Endothelial cell of umbilical vein (primary cell): Measurements from ENCODE around the gene ASL. TPM values are rescaled to one million over a fixed set of nuclear protein-coding genes. Genes with fewer than 3 reads are reported as not detected.

Source experiments
- BruUV-seq: library from RNA; stranded (reverse); fragments of 400-500 nt; replicated peaks from 2 replicates; lab custom pipeline; 2021; lab: Mats Ljungman, UMichigan
- CTCF ChIA-PET: fragments of 300-600, 350-600 bp; sonication (Branson Sonifier 250); formaldehyde crosslinking; loops from one replicate; lab custom pipeline; 2021; ENCODE audit warnings: antibody characterized with exemption, inconsistent platforms; lab: Charles Lee
- POLR2A ChIA-PET: fragments of 300-600, 350-600 bp; sonication (Branson Sonifier 250); formaldehyde crosslinking; loops from one replicate; lab custom pipeline; 2021; ENCODE audit warnings: antibody characterized with exemption, inconsistent platforms; lab: Charles Lee
- DNase-seq: peaks from one replicate; pipeline ENCODE4 v3.0.0-alpha.2; 2011; ENCODE audit warnings: low read depth, low spot score
- FAIRE-seq: peaks from 2 replicates; lab custom pipeline; 2011; peaks lifted over from hg19 to GRCh38; lab: Jason Lieb, UNC
- H2AFZ ChIP-seq: 2 replicates; pipeline ENCODE4 v1.6.0; 2012; ENCODE audit warnings: low read depth, low read length, control low read depth, inconsistent platforms
- H3K27ac ChIP-seq: 2 replicates; pipeline ENCODE4 v1.5.1; 2011; ENCODE audit warnings: low read depth, mild to moderate bottlenecking, control low read depth, low read length, moderate library complexity; ENCODE audit not compliant: insufficient read depth
- H3K27me3 ChIP-seq, 2 experiments: 2 replicates each; pipeline versions ENCODE4 v1.6.0 to v1.6.1; 2011; ENCODE audit warnings: low read length in 2 of 2, mixed read lengths in 1 of 2; ENCODE audit not compliant: control insufficient read depth in 2 of 2, insufficient read depth in 2 of 2
- H3K36me3 ChIP-seq, 2 experiments: 2 replicates in 1 of 2; 3 replicates in 1 of 2; pipeline ENCODE4 v1.5.1; 2011; ENCODE audit warnings: low read length in 2 of 2, mild to moderate bottlenecking in 1 of 2, moderate library complexity in 1 of 2; ENCODE audit not compliant: control insufficient read depth in 2 of 2, insufficient read depth in 2 of 2; ENCODE audit errors: extremely low read depth in 1 of 2
- H3K4me1 ChIP-seq: 3 replicates; pipeline ENCODE4 v1.5.1; 2011; ENCODE audit warnings: mild to moderate bottlenecking, low read length; ENCODE audit not compliant: control insufficient read depth, insufficient read depth; ENCODE audit errors: extremely low read depth
- H3K4me2 ChIP-seq: 2 replicates; pipeline ENCODE4 v1.6.1; 2011; ENCODE audit warnings: low read length, control low read depth, mixed read lengths; ENCODE audit not compliant: insufficient read depth
- H3K4me3 ChIP-seq, 3 experiments: fragments of 200-600 bp in 1 of 3; sonication (generic), shearing (Covaris generic) in 1 of 3; replicated peaks in 1 of 3; 2 replicates each; pipeline ENCODE4 v1.5.1; 2011 to 2016; ENCODE audit warnings: control low read depth in 3 of 3, low read length in 3 of 3, mild to moderate bottlenecking in 2 of 3, inconsistent platforms in 1 of 3, low read depth in 1 of 3, moderate library complexity in 1 of 3; ENCODE audit not compliant: insufficient read depth in 1 of 3
- H3K79me2 ChIP-seq: 2 replicates; pipeline ENCODE4 v1.6.0; 2012; ENCODE audit warnings: low read length, inconsistent platforms; ENCODE audit not compliant: control insufficient read depth, insufficient read depth
- H3K9ac ChIP-seq: replicated peaks from 2 replicates; pipeline ENCODE3; 2011; ENCODE audit warnings: low read length, control low read depth; ENCODE audit not compliant: insufficient read depth; ENCODE audit errors: extremely low read depth
- H3K9me1 ChIP-seq: replicated peaks from 3 replicates; pipeline ENCODE4 v1.6.0; 2011; ENCODE audit warnings: mild to moderate bottlenecking, low read length; ENCODE audit not compliant: control insufficient read depth, insufficient read depth; ENCODE audit errors: extremely low read depth
- H3K9me3 ChIP-seq: replicated peaks from 2 replicates; pipeline ENCODE4 v1.5.1; 2012; ENCODE audit warnings: low read length, inconsistent platforms; ENCODE audit not compliant: control insufficient read depth, insufficient read depth
- H4K20me1 ChIP-seq: replicated peaks from 2 replicates; pipeline ENCODE3; 2011; ENCODE audit warnings: mild to moderate bottlenecking, low read length; ENCODE audit not compliant: control insufficient read depth, insufficient read depth; ENCODE audit errors: extremely low read depth
- EZH2 ChIP-seq: IDR thresholded peaks from 2 replicates; pipeline ENCODE4 v1.6.1; 2012; ENCODE audit warnings: borderline replicate concordance, low read depth, mild to moderate bottlenecking, moderate library complexity, low read length, inconsistent platforms; ENCODE audit not compliant: severe bottlenecking
- FOS ChIP-seq: IDR thresholded peaks from 2 replicates; pipeline ENCODE4 v1.6.1; 2011; ENCODE audit warnings: mild to moderate bottlenecking, low read length, moderate library complexity, borderline replicate concordance; ENCODE audit not compliant: insufficient read depth
- GATA2 ChIP-seq: IDR thresholded peaks from 2 replicates; pipeline ENCODE4 v1.7.0; 2011; ENCODE audit warnings: low read depth, mild to moderate bottlenecking, moderate library complexity, mixed read lengths, low read length; ENCODE audit not compliant: insufficient read length, insufficient read depth
- JUN ChIP-seq: IDR thresholded peaks from 2 replicates; pipeline ENCODE4 v1.6.1; 2011; ENCODE audit warnings: borderline replicate concordance, low read depth; ENCODE audit not compliant: insufficient read length, insufficient read depth
- MYC ChIP-seq: IDR thresholded peaks from one replicate; pipeline ENCODE4 v1.6.1; 2011; ENCODE audit warnings: mild to moderate bottlenecking, low read depth, low read length
- POLR2A ChIP-seq: IDR thresholded peaks from 2 replicates; pipeline ENCODE4 v1.6.1; 2012; ENCODE audit warnings: low read depth, mild to moderate bottlenecking, control low read depth, low read length
- POLR2AphosphoS5 ChIP-seq: IDR thresholded peaks from 2 replicates; pipeline ENCODE4 v1.6.1; 2012; ENCODE audit warnings: low read depth, mild to moderate bottlenecking, control low read depth, low read length, moderate library complexity; ENCODE audit not compliant: insufficient read depth
- dilution Hi-C: fragments of 300-500 bp; cut with MboI; formaldehyde crosslinking; loops from one replicate; pipeline ENCODE4 v1.15.0; 2019; ENCODE audit warnings: low sequenced_read_pairs; ENCODE audit not compliant: extremely low pct_ligation_motif_present
- intact Hi-C: fragments of 100-400 bp; cut with micrococcal nuclease; formaldehyde crosslinking; loops from one replicate; pipeline ENCODE4 v1.10.0; 2022
- polyA plus RNA-seq, 4 experiments: library from polyadenylated mRNA; depleted of rRNA in 3 of 4; stranded (reverse) in 3 of 4; unstranded in 1 of 4; fragments of >200 nt; gene quantifications; 2 replicates each; pipeline versions ENCODE4 v1.2.1 to v1.2.3, GENCODE V29; 2011 to 2012; ENCODE audit warnings: missing spikeins in 1 of 4
- total RNA-seq: library from RNA; stranded (reverse); gene quantifications from 2 replicates; pipeline ENCODE4 v1.2.3, GENCODE V29; 2021
- TF ChIP-seq, protein P1 (sequence below): IDR thresholded peaks from 2 replicates; pipeline ENCODE4 v1.6.1; 2011; ENCODE audit not compliant: insufficient read depth, insufficient read length
- TF ChIP-seq, protein P2 (sequence below), 2 donors: IDR thresholded peaks; 1 replicate in 1 of 2; 2 replicates in 1 of 2; pipeline ENCODE4 v1.5.1; 2011; ENCODE audit warnings: low read length in 2 of 2, mild to moderate bottlenecking in 2 of 2, moderate library complexity in 2 of 2, control low read depth in 1 of 2, inconsistent platforms in 1 of 2, low read depth in 1 of 2; ENCODE audit not compliant: insufficient read depth in 1 of 2; ENCODE audit errors: extremely low read depth in 1 of 2

Gene ASL
- total and polyA plus RNA-seq, 2 donors (not counting 3 experiments of a cell fraction or from before 2014, with no cell fraction given), result 50.5 to 57.8 TPM

DNA sequence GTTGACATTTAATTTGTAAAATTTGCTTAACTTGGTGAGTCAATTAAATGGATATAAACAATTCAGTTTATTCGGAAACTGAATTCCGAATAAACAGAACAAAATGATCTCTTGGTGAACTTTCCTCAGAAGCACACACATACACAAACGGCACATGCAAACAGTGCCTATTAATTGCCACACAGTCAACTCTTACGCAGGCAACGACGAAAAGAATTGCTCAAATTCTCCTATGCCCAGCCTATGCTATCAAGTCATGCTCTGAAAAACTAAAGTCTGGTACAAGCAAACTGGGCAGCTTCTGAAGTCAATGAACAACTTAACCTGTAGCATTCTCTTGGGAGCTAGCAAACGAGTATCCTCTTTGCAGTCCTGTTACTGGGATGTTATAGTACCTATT, 38.8 kb upstream of the ASL start:
- TF ChIP-seq MYC (no peak), POLR2AphosphoS5 (no peak), JUN (no peak)
- TF ChIP-seq, protein P1, sequence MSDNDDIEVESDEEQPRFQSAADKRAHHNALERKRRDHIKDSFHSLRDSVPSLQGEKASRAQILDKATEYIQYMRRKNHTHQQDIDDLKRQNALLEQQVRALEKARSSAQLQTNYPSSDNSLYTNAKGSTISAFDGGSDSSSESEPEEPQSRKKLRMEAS, result no peak
- DNase-seq, result no peak
- Histone ChIP-seq H3K4me2 (no peak overlapping the region), H4K20me1 (no peaks in the 10 kb centered on the region), H3K36me3 (no peaks in the 10 kb centered on the region), H3K9me3 (no peaks in the 10 kb centered on the region), H3K4me3 (no peak overlapping the region), H3K79me2 (no peaks in the 10 kb centered on the region), H2AFZ (no peak overlapping the region), H3K9me1 (no peaks in the 10 kb centered on the region), H3K27me3 (no peaks in the 10 kb centered on the region), H3K9ac (no peak overlapping the region), H3K27ac (no peak overlapping the region), H3K4me1 (no peaks in the 10 kb centered on the region)
- intact Hi-C loops (no loop called here), dilution Hi-C loops (no loop called here)
- FAIRE-seq, result no peak
- POLR2A ChIA-PET, result no interaction called here
- no TSS peak for BruUV-seq
- CTCF ChIA-PET, result interaction anchor here (1.0 to 1.6 kb wide), 2 partner anchors 34 to 131 kb away, joined by 3 read pairs; no protein-coding TSS in a partner anchor

DNA sequence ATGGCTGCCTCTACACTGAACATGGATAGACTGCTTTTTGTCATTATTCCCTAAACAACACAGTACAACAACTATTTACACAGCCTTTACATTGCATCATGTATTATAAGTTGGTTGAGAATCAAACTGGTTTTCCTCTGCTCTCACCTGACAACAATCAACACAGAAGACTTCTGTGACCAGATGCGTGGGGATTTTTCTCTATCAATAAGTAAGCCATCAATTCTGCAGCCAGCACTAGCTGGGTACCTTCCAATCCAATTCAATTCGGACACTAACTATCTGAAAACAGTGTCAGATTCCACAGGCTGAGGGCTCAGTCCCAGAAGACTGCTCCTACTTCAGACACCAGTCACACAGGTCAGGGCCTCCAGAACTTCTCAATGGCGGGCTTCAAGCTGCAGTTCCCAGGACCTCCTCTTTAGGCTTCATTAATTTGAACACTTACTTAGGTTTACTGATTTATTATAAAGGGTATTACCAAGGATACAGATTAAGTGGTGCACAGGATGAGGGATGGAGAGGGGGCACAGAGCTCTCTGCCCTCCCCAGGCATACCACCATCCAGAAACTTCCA, 36.4 kb upstream of the ASL start:
- Histone ChIP-seq H4K20me1 (no peaks in the 10 kb centered on the region), H3K36me3 (no peaks in the 10 kb centered on the region), H3K9me1 (no peaks in the 10 kb centered on the region), H3K4me1 (no peaks in the 10 kb centered on the region), H3K27me3 (no peaks in the 10 kb centered on the region), H3K27ac (no peak overlapping the region), H2AFZ (no peak overlapping the region), H3K4me3 (no peak overlapping the region), H3K4me2 (no peak overlapping the region), H3K79me2 (no peaks in the 10 kb centered on the region), H3K9ac (no peak overlapping the region), H3K9me3 (no peaks in the 10 kb centered on the region)
- dilution Hi-C loops, result no loop called here
- no TSS peak for BruUV-seq
- intact Hi-C loops, result no loop called here
- ChIA-PET POLR2A (no interaction called here), CTCF (interaction anchor here (2.6 kb wide), 1 partner anchor 9 kb away, joined by 11 read pairs; no protein-coding TSS in a partner anchor)
- TF ChIP-seq MYC (no peak), EZH2 (no peak), POLR2A (no peak), POLR2AphosphoS5 (no peak), FOS (no peak), JUN (no peak), GATA2 (no peak)
- TF ChIP-seq, protein P2, sequence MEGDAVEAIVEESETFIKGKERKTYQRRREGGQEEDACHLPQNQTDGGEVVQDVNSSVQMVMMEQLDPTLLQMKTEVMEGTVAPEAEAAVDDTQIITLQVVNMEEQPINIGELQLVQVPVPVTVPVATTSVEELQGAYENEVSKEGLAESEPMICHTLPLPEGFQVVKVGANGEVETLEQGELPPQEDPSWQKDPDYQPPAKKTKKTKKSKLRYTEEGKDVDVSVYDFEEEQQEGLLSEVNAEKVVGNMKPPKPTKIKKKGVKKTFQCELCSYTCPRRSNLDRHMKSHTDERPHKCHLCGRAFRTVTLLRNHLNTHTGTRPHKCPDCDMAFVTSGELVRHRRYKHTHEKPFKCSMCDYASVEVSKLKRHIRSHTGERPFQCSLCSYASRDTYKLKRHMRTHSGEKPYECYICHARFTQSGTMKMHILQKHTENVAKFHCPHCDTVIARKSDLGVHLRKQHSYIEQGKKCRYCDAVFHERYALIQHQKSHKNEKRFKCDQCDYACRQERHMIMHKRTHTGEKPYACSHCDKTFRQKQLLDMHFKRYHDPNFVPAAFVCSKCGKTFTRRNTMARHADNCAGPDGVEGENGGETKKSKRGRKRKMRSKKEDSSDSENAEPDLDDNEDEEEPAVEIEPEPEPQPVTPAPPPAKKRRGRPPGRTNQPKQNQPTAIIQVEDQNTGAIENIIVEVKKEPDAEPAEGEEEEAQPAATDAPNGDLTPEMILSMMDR (IDR thresholded peaks at IDR 0.05; ENCODE audit: extremely low read depth in 1 of 2, insufficient read depth in 1 of 2, low read depth in 1 of 2, low read length in 2 of 2), result no peak
- TF ChIP-seq, protein P1, result no peak
- no peak for DNase-seq
- FAIRE-seq, result no peak
